Uterus (tissue), 4 donors: ENCODE results near the gene SORBS1. TPM values are rescaled to one million over a fixed set of nuclear protein-coding genes. Genes with fewer than 3 reads are reported as not detected.

ENCODE experiments used
- DNase-seq, 2 donors: peaks; one replicate each; pipeline ENCODE4 v3.0.0-alpha.2; 2019 to 2020
- H3K27ac ChIP-seq, 2 donors: fragments of 200-600 bp; sonication (generic); 1 replicate in 1 of 2; 2 replicates in 1 of 2; pipeline ENCODE4 v1.5.1; 2016 to 2018
- H3K27me3 ChIP-seq, 2 donors: fragments of 200-600 bp; sonication (generic); one replicate each; pipeline ENCODE4 v1.5.1; 2018 to 2019; ENCODE audit warnings: control low read depth in 1 of 2
- H3K36me3 ChIP-seq, 2 donors: fragments of 200-600 bp; sonication (generic); one replicate each; pipeline ENCODE4 v1.5.1; 2019; ENCODE audit warnings: control low read depth in 1 of 2
- H3K4me1 ChIP-seq, 2 donors: fragments of 200-600 bp; sonication (generic); one replicate each; pipeline ENCODE4 v1.5.1; 2018 to 2019; ENCODE audit warnings: control low read depth in 1 of 2
- H3K4me3 ChIP-seq, 2 donors: fragments of 200-600 bp; sonication (generic); 1 replicate in 1 of 2; 2 replicates in 1 of 2; pipeline ENCODE4 v1.5.1; 2018 to 2019; ENCODE audit warnings: mild to moderate bottlenecking in 1 of 2
- H3K9me3 ChIP-seq, 2 donors: fragments of 200-600 bp; sonication (generic); one replicate each; pipeline ENCODE4 v1.5.1; 2019; ENCODE audit warnings: control low read depth in 1 of 2
- POLR2A ChIP-seq, 2 donors: fragments of 450-650 bp; IDR thresholded peaks; one replicate each; pipeline ENCODE4 v1.6.1; 2016; ENCODE audit warnings: antibody characterized with exemption in 2 of 2, mild to moderate bottlenecking in 1 of 2, moderate library complexity in 1 of 2
- intact Hi-C: fragments of 100-400 bp; cut with DNase I; formaldehyde crosslinking; loops from one replicate; pipeline ENCODE4 v1.15.1; 2023; ENCODE audit warnings: low total_unique reads
- total RNA-seq, 4 donors: library from RNA; depleted of rRNA in 3 of 4; stranded (reverse); fragments of >200 nt in 3 of 4; gene quantifications; one replicate each; pipeline versions ENCODE4 v1.1.0 to v1.2.4, GENCODE V29; 2014 to 2023
- TF ChIP-seq, protein P1 (sequence below), 4 experiments: fragments of 200-600 bp in 2 of 4; fragments of 450-650 bp in 2 of 4; sonication (generic) in 2 of 4; IDR thresholded peaks; one replicate each; pipeline ENCODE4 v1.5.1; 2016 to 2019; ENCODE audit warnings: antibody characterized with exemption in 4 of 4, mild to moderate bottlenecking in 2 of 4, moderate library complexity in 1 of 4
- donor health status: DM: yes; HTN: yes; CAD: no.

The SORBS1 gene
- total RNA-seq, 4 donors from 2014 or later, result 89.9 to 422 (median 271) TPM

- Histone ChIP-seq H3K27me3 (no peaks in the 10 kb centered on the region), H3K4me1 (no peaks in the 10 kb centered on the region), H3K4me3 (no peak overlapping the region), H3K27ac (no peak overlapping the region), H3K9me3 (no peaks in the 10 kb centered on the region), H3K36me3 (no peaks in the 10 kb centered on the region)
- TF ChIP-seq, protein P1, sequence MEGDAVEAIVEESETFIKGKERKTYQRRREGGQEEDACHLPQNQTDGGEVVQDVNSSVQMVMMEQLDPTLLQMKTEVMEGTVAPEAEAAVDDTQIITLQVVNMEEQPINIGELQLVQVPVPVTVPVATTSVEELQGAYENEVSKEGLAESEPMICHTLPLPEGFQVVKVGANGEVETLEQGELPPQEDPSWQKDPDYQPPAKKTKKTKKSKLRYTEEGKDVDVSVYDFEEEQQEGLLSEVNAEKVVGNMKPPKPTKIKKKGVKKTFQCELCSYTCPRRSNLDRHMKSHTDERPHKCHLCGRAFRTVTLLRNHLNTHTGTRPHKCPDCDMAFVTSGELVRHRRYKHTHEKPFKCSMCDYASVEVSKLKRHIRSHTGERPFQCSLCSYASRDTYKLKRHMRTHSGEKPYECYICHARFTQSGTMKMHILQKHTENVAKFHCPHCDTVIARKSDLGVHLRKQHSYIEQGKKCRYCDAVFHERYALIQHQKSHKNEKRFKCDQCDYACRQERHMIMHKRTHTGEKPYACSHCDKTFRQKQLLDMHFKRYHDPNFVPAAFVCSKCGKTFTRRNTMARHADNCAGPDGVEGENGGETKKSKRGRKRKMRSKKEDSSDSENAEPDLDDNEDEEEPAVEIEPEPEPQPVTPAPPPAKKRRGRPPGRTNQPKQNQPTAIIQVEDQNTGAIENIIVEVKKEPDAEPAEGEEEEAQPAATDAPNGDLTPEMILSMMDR (IDR thresholded peaks at IDR 0.05), result no peak
- no peak for TF ChIP-seq POLR2A (IDR thresholded peaks at IDR 0.05)
- intact Hi-C loops, result no loop called here
- DNase-seq, result no peak
These were observed 18.8 kb upstream of the SORBS1 start for GRCh38 chr10:95579835-95580535.

- Histone ChIP-seq H3K4me1 (no peaks in the 10 kb centered on the region), H3K36me3 (no peaks in the 10 kb centered on the region), H3K27me3 (no peaks in the 10 kb centered on the region), H3K4me3 (no peak overlapping the region), H3K27ac (no peak overlapping the region), H3K9me3 (no peaks in the 10 kb centered on the region)
- intact Hi-C loops, result no loop called here
- TF ChIP-seq POLR2A (IDR thresholded peaks at IDR 0.05), result no peak
- TF ChIP-seq, protein P1 (IDR thresholded peaks at IDR 0.05), result no peak
- no peak for DNase-seq
These were observed 18.1 kb upstream of the SORBS1 start for GRCh38 chr10:95579292-95579691.

DNA sequence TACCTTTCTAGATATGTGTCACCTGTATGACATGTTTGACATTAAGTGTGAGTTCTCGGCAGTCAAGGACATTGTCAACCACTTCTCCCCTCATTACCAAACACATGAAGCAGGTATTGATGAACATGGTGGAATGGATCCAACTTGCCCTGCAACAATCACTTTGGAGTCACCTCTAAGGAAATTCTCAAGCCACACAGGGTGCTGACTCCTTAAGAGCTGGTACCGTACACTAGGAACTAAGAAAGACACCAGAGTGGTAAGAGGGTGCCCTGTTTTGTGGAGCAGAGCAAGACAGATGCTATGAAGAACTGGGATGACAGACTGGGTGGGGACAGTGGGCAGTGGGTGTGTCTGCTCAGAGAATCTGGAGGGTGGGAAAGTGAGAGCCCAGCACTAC, 17.4 kb upstream of the SORBS1 start:
- TF ChIP-seq POLR2A (IDR thresholded peaks at IDR 0.05), result no peak
- TF ChIP-seq, protein P1 (IDR thresholded peaks at IDR 0.05), result no peak
- no peaks in the 10 kb centered on the region for H3K27me3 ChIP-seq
- intact Hi-C loops, result no loop called here
- no peaks in the 10 kb centered on the region for H3K4me1 ChIP-seq
- no peak overlapping the region for H3K4me3 ChIP-seq
- H3K27ac ChIP-seq, result no peak overlapping the region
- DNase-seq, result no peak
- H3K9me3 ChIP-seq, result no peaks in the 10 kb centered on the region
- H3K36me3 ChIP-seq, result no peaks in the 10 kb centered on the region

- intact Hi-C loops, result no loop called here
- DNase-seq, result no peak
These were observed 13.6 kb upstream of the SORBS1 start for GRCh38 chr10:95574649-95575365.

More at GRCh38 chr10:95574649-95575365, 13.6 kb upstream of the SORBS1 start:
- H3K9me3 ChIP-seq, result no peaks in the 10 kb centered on the region
- no peak overlapping the region for H3K4me3 ChIP-seq
- H3K27me3 ChIP-seq, result no peaks in the 10 kb centered on the region
- no peaks in the 10 kb centered on the region for H3K36me3 ChIP-seq
- H3K4me1 ChIP-seq, result no peaks in the 10 kb centered on the region
- no peak for TF ChIP-seq POLR2A (IDR thresholded peaks at IDR 0.05)
- TF ChIP-seq, protein P1 (IDR thresholded peaks at IDR 0.05), result no peak
- H3K27ac ChIP-seq, result no peak overlapping the region
